Measurements from ENCODE around the gene LRRC39.
"Not testable (repeated sequence)": the region's sequence is repeated elsewhere in the genome, so short reads cannot be mapped to it uniquely, and the experiment has no call there.

The LRRC39 gene

DNA sequence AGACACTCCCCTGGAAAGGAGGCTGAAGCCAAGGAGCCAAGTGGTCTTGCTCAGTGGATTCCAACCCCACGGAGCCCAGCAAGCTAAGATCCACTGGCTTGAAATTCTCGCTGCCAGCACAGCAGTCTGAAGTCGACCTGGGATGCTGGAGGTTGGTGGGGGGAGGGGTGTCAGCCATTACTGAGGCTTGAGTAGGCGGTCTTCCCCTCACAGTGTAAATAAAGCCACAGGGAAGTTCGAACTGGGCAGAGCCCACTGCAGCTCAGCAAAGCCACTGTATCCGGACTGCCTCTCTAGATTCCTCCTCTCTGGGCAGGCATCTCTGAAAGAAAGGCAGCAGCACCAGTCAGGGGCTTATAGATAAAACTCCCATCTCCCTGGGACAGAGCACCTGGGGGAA lies 22.0 kb upstream of the LRRC39 start:
- H3K4me1 ChIP-seq (ENCODE audit: control insufficient read depth, insufficient read depth, low read length); H3K9me3 ChIP-seq (ENCODE audit: control insufficient read depth, low read length); H3K27me3 ChIP-seq (ENCODE audit: control insufficient read depth, insufficient read depth, low read length, poor library complexity, severe bottlenecking); H3K4me3 ChIP-seq (ENCODE audit: insufficient read depth, low read depth, low read length); H3K36me3 ChIP-seq (ENCODE audit: control insufficient read depth, insufficient read depth, low read length): not testable (repeated sequence)
- H3K27ac ChIP-seq (ENCODE audit: insufficient read depth, low read depth, low read length, poor library complexity, severe bottlenecking), result peak overlapping the region; percentile 16
- 18 to 29% methylated on average over 6 of the region's 6 CpGs for WGBS, 2 experiments

DNA sequence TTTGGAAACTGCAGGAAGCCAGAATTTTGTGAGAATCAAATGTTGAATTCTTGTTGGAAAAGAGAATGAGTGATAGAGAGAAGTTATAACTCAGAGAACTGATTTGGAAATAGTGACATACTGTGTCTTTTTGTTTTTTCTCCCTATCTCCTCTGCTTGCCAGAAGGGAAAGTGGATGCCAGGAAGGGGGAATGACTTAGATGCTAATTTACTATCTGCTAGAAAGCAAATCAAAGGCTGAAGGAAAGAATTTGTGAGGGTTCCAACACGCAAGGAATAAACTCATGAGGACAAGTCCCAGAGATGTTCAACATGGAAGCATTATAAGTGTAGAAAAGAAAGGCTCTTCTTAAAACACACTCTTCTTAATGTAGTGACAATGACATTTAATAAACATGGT lies 20.5 kb upstream of the LRRC39 start:
- H3K9me3 ChIP-seq (ENCODE audit: control insufficient read depth, low read length), result no peaks in the 10 kb centered on the region
- no peak overlapping the region for H3K27ac ChIP-seq (ENCODE audit: insufficient read depth, low read depth, low read length, poor library complexity, severe bottlenecking)
- no peaks in the 10 kb centered on the region for H3K36me3 ChIP-seq (ENCODE audit: control insufficient read depth, insufficient read depth, low read length)
- no peak overlapping the region for H3K4me3 ChIP-seq (ENCODE audit: insufficient read depth, low read depth, low read length)
- no peaks in the 10 kb centered on the region for H3K27me3 ChIP-seq (ENCODE audit: control insufficient read depth, insufficient read depth, low read length, poor library complexity, severe bottlenecking)
- WGBS, 2 experiments, result 90 to 100% methylated on average over 1 of the region's 1 CpG
- H3K4me1 ChIP-seq (ENCODE audit: control insufficient read depth, insufficient read depth, low read length), result peaks cover 4% of the 10 kb centered on the region

DNA sequence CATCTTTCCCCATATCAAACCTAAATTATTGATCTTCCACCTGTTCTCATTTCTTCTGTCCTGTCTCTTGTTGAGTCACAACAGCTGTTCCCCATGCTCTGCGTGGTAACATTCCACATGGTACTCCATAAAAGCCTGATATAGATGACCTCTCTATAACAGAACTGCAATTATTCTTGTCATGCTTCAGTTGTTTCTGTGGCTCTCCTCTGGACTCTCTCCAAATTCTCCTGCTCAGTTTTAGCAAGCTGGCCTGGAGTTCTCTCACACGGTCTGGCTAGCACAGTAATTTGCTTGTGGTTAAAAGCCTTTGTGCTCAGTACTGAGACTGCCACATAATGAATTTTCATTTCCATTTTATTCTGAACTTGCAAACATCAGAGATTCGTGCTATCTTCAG lies 10.6 kb upstream of the LRRC39 start:
- Histone ChIP-seq H3K4me1 (ENCODE audit: control insufficient read depth, insufficient read depth, low read length) (no peaks in the 10 kb centered on the region), H3K27ac (ENCODE audit: insufficient read depth, low read depth, low read length, poor library complexity, severe bottlenecking) (no peak overlapping the region), H3K27me3 (ENCODE audit: control insufficient read depth, insufficient read depth, low read length, poor library complexity, severe bottlenecking) (no peaks in the 10 kb centered on the region), H3K36me3 (ENCODE audit: control insufficient read depth, insufficient read depth, low read length) (no peaks in the 10 kb centered on the region), H3K9me3 (ENCODE audit: control insufficient read depth, low read length) (no peaks in the 10 kb centered on the region), H3K4me3 (ENCODE audit: insufficient read depth, low read depth, low read length) (no peak overlapping the region)
- WGBS, 2 experiments, result 90 to 93% methylated on average over 3 of the region's 3 CpGs

DNA sequence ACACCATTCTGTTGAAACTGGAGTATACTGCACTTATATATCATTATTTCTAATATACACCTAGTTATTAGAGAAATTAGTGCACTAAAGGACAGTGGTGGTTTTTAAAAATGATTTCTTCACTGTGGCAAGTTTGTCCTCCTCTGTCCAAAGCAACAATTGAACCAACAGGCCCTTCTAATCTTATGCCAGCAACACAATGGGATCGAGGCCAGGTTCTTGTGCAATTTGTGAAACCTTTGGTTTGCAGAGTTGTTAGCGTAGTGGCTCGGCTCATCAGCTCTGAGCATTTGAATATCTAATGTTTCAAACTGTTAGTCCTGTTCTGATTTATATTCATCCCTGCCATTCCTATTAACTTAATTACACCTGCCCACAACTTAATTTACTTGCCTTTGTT lies 9.9 kb upstream of the LRRC39 start:
- Histone ChIP-seq H3K4me3 (ENCODE audit: insufficient read depth, low read depth, low read length) (no peak overlapping the region), H3K27ac (ENCODE audit: insufficient read depth, low read depth, low read length, poor library complexity, severe bottlenecking) (no peak overlapping the region), H3K9me3 (ENCODE audit: control insufficient read depth, low read length) (no peaks in the 10 kb centered on the region), H3K27me3 (ENCODE audit: control insufficient read depth, insufficient read depth, low read length, poor library complexity, severe bottlenecking) (no peaks in the 10 kb centered on the region), H3K36me3 (ENCODE audit: control insufficient read depth, insufficient read depth, low read length) (no peaks in the 10 kb centered on the region), H3K4me1 (ENCODE audit: control insufficient read depth, insufficient read depth, low read length) (no peaks in the 10 kb centered on the region)
- WGBS, 2 experiments, result 97 to 98% methylated on average over 3 of the region's 3 CpGs

DNA sequence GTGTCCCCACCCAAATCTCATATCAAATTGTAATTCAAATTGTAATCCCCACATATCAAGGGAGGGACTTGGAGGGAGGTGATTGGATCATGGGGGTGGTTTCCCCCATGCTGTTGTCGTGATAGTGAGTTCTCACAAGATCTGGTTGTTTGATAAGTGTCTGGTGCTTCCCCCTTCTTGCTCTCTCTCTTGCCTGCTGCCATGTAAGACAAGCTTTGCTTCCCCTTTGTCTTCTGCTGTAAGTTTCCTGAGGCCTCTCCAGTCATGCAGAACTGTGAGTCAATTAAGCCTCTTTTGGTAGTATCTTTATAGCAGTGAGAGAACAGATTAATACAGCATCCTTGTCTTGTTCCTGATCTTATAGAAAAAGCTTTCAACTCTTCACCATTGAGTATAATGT lies 6.5 kb upstream of the LRRC39 start:
- H3K4me3 ChIP-seq (ENCODE audit: insufficient read depth, low read depth, low read length), result no peak overlapping the region
- no peaks in the 10 kb centered on the region for H3K9me3 ChIP-seq (ENCODE audit: control insufficient read depth, low read length)
- no peaks in the 10 kb centered on the region for H3K27me3 ChIP-seq (ENCODE audit: control insufficient read depth, insufficient read depth, low read length, poor library complexity, severe bottlenecking)
- H3K36me3 ChIP-seq (ENCODE audit: control insufficient read depth, insufficient read depth, low read length), result no peaks in the 10 kb centered on the region
- WGBS, 2 experiments, result 58 to 75% methylated on average over 1 of the region's 1 CpG
- H3K27ac ChIP-seq (ENCODE audit: insufficient read depth, low read depth, low read length, poor library complexity, severe bottlenecking), result no peak overlapping the region
- H3K4me1 ChIP-seq (ENCODE audit: control insufficient read depth, insufficient read depth, low read length), result no peaks in the 10 kb centered on the region

DNA sequence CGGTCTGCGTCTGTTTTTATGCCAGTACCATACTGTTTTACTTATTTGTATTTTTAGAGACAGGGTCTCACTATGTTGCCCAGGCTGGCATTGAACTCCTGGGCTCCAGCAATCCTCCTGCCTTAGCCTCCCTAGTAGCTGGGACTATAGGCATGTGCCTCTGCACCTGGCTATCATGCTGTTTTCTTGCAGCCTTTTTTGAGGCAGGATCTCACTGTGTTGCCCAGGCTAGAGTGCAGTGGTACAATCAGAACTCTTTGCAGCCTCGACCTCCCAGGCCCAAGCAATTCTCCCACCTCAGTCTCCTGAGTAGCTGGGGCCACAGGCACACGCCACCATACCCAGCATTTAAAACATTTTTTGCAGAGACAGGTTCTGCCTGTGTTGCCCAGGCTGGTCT lies 5.3 kb upstream of the LRRC39 start:
- 91 to 92% methylated on average over 4 of the region's 4 CpGs for WGBS, 2 experiments
- no peaks in the 10 kb centered on the region for H3K27me3 ChIP-seq (ENCODE audit: control insufficient read depth, insufficient read depth, low read length, poor library complexity, severe bottlenecking)
- H3K4me3 ChIP-seq (ENCODE audit: insufficient read depth, low read depth, low read length), result no peak overlapping the region
- no peaks in the 10 kb centered on the region for H3K36me3 ChIP-seq (ENCODE audit: control insufficient read depth, insufficient read depth, low read length)
- no peaks in the 10 kb centered on the region for H3K4me1 ChIP-seq (ENCODE audit: control insufficient read depth, insufficient read depth, low read length)
- H3K9me3 ChIP-seq (ENCODE audit: control insufficient read depth, low read length), result no peaks in the 10 kb centered on the region
- no peak overlapping the region for H3K27ac ChIP-seq (ENCODE audit: insufficient read depth, low read depth, low read length, poor library complexity, severe bottlenecking)

DNA sequence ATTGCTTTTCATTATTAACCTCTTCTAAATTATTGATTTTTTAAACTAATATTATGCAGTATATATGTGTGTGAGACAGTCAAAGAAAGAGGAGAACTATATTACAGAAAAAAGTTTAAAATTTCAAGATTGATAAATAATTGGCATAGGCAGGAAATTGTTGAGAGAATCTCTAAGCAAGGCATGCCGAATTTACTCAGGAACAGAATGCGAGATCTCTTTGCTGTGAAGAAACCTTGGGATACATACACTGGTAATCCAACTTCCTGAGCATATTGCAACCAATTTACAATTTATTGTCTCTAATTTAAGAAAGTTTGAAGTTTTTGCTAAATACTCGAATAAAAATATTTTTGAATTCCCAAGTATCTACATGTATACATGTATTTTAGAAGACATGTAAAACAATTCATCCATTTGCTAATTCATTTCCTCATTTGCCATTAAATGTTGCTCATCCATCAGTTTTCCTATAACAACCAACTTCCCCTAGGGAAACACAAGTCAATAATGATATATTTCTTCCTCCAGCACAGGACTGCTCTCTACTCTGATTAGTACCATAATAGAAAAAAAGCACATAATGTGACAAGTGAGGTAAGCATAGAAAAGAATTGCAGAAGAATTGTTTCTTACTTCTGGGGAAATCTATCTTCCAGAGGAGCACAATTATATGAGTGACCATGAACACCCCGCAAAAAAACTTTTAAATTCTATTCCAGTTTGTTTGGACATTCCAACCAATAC lies 588 bp downstream of the LRRC39 start:
- H3K27me3 ChIP-seq (ENCODE audit: control insufficient read depth, insufficient read depth, low read length, poor library complexity, severe bottlenecking), result no peaks in the 10 kb centered on the region
- no peak overlapping the region for H3K27ac ChIP-seq (ENCODE audit: insufficient read depth, low read depth, low read length, poor library complexity, severe bottlenecking)
- H3K9me3 ChIP-seq (ENCODE audit: control insufficient read depth, low read length), result no peaks in the 10 kb centered on the region
- no peaks in the 10 kb centered on the region for H3K36me3 ChIP-seq (ENCODE audit: control insufficient read depth, insufficient read depth, low read length)
- H3K4me3 ChIP-seq (ENCODE audit: insufficient read depth, low read depth, low read length), result no peak overlapping the region
- WGBS, 2 experiments, result 98% methylated on average over 3 of the region's 4 CpGs
- H3K4me1 ChIP-seq (ENCODE audit: control insufficient read depth, insufficient read depth, low read length), result no peaks in the 10 kb centered on the region

DNA sequence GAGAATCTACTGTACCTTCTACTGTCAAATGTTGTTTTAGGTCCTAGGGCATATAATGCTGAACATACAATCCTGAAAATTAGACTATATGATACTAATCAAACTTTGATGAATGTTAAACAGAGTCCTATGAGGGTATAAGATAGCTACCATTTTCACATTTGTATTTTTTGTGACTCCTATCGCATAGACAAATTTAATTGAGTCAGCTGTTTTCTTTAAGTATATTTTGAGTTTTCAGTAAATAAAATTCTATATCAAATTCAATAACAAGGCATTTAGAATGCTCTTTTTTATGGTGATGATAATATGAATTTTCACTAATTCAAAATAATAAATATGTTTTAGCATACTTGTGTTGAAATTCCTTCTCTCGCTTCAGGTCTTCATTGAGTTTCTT lies 10.0 kb downstream of the LRRC39 start:
- 92 to 96% methylated on average over 1 of the region's 2 CpGs for WGBS, 2 experiments

DNA sequence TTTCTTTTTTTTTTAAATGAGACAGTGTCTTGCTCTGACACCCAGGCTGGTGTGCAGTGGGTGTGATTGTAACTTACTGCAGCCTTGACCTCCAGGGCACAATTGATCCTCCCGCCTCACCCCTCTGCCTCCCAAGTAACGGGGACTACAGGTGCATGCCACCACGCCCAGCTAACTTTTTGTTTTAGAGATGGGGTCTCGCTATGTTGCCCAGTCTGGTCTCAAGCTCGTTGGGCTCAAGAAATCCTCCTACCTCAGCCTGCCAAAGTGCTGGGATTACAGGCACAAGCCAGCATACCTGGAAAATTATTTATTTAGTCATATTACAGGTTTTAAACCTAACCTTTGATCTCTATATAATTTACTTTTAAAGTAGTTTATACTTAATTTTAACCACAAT lies 13.4 kb downstream of the LRRC39 start:
- Histone ChIP-seq H3K36me3 (ENCODE audit: control insufficient read depth, insufficient read depth, low read length) (no peaks in the 10 kb centered on the region), H3K4me3 (ENCODE audit: insufficient read depth, low read depth, low read length) (no peak overlapping the region), H3K27me3 (ENCODE audit: control insufficient read depth, insufficient read depth, low read length, poor library complexity, severe bottlenecking) (no peaks in the 10 kb centered on the region), H3K4me1 (ENCODE audit: control insufficient read depth, insufficient read depth, low read length) (no peaks in the 10 kb centered on the region), H3K27ac (ENCODE audit: insufficient read depth, low read depth, low read length, poor library complexity, severe bottlenecking) (no peak overlapping the region), H3K9me3 (ENCODE audit: control insufficient read depth, low read length) (no peaks in the 10 kb centered on the region)
- WGBS, 2 experiments, result 91 to 92% methylated on average over 5 of the region's 5 CpGs

More for the DNA sequence above, 10.0 kb downstream of the LRRC39 start:
- H3K4me1 ChIP-seq (ENCODE audit: control insufficient read depth, insufficient read depth, low read length), result no peaks in the 10 kb centered on the region
- no peaks in the 10 kb centered on the region for H3K27me3 ChIP-seq (ENCODE audit: control insufficient read depth, insufficient read depth, low read length, poor library complexity, severe bottlenecking)
- no peaks in the 10 kb centered on the region for H3K36me3 ChIP-seq (ENCODE audit: control insufficient read depth, insufficient read depth, low read length)
- H3K9me3 ChIP-seq (ENCODE audit: control insufficient read depth, low read length), result no peaks in the 10 kb centered on the region
- H3K27ac ChIP-seq (ENCODE audit: insufficient read depth, low read depth, low read length, poor library complexity, severe bottlenecking), result no peak overlapping the region
- no peak overlapping the region for H3K4me3 ChIP-seq (ENCODE audit: insufficient read depth, low read depth, low read length)

DNA sequence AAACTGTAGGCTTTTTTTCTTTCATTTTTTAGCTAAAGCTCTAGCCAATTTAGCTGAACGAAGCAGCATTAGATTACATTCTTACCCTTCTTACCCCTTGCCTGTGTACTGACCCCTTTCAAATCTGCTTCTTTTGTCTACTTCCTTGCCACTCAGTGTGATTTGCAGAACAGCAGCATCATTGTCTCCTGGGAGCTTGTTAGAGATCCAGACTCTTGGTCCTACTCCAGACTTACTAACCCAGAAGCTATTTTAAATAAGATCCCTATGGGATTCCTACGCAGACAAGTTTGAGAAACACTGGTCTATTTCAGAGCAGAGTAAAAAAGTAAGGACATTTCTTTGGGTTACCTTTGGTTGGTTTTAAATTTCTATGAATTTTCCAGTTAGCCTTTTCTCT lies 13.8 kb downstream of the LRRC39 start:
- Histone ChIP-seq H3K4me1 (ENCODE audit: control insufficient read depth, insufficient read depth, low read length) (no peaks in the 10 kb centered on the region), H3K27ac (ENCODE audit: insufficient read depth, low read depth, low read length, poor library complexity, severe bottlenecking) (peak overlapping the region; percentile 41), H3K9me3 (ENCODE audit: control insufficient read depth, low read length) (no peaks in the 10 kb centered on the region), H3K36me3 (ENCODE audit: control insufficient read depth, insufficient read depth, low read length) (no peaks in the 10 kb centered on the region), H3K27me3 (ENCODE audit: control insufficient read depth, insufficient read depth, low read length, poor library complexity, severe bottlenecking) (no peaks in the 10 kb centered on the region), H3K4me3 (ENCODE audit: insufficient read depth, low read depth, low read length) (no peak overlapping the region)
- 53 to 62% methylated on average over 2 of the region's 2 CpGs for WGBS, 2 experiments

DNA sequence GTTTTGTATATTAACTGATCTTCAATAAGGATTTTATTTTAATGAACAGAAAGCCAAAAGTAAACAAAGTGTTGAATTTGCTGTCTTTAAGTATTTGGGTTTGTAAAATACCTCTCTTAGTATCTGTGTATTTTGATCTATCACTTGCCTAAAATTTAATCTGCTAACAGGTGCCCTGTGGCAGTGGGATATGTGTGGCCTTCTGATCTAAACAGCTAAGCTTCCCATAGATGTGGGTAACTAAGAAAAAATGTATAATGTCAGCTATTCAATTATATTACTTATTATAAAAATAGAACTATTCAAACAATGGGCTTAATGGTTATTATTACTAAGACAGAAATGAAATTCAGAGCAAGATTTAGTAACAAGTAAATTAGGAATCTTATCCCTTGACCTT lies 15.2 kb downstream of the LRRC39 start:
- Histone ChIP-seq H3K27ac (ENCODE audit: insufficient read depth, low read depth, low read length, poor library complexity, severe bottlenecking) (no peak overlapping the region), H3K9me3 (ENCODE audit: control insufficient read depth, low read length) (no peaks in the 10 kb centered on the region), H3K27me3 (ENCODE audit: control insufficient read depth, insufficient read depth, low read length, poor library complexity, severe bottlenecking) (no peaks in the 10 kb centered on the region), H3K36me3 (ENCODE audit: control insufficient read depth, insufficient read depth, low read length) (no peaks in the 10 kb centered on the region), H3K4me1 (ENCODE audit: control insufficient read depth, insufficient read depth, low read length) (no peaks in the 10 kb centered on the region), H3K4me3 (ENCODE audit: insufficient read depth, low read depth, low read length) (no peak overlapping the region)

All from ectodermal cell (in vitro differentiated cells).